ENCODE measurements around the gene CXCR6.

- no peak for TF ChIP-seq CTCF (IDR thresholded peaks at IDR 0.05)
- no peak for TF ChIP-seq POLR2A (IDR thresholded peaks at IDR 0.05)
Observed at GRCh38 chr3:45937206-45938042, 5.8 kb upstream of the CXCR6 start.

All from lower leg skin (tissue), 3 donors.